ENCODE measurements around the gene TMEM98.
A peak's percentile ranks its signal among the peaks of the same experiment; 100 is the strongest.
"Not testable (repeated sequence)": the region's sequence is repeated elsewhere in the genome, so short reads cannot be mapped to it uniquely, and the experiment has no call there.

The TMEM98 gene

GRCh38 chr17:32943647-32944191 is 15.8 kb downstream of the TMEM98 start:
- DNase-seq: no peak

GRCh38 chr17:32944248-32945020 is 16.5 kb downstream of the TMEM98 start:
- peak; percentile 37 for DNase-seq

GRCh38 chr17:32946375-32947135 is 18.6 kb downstream of the TMEM98 start:
- DNase-seq: no peak

GRCh38 chr17:32947736-32948135 is 19.8 kb downstream of the TMEM98 start:
- DNase-seq: no peak

DNA sequence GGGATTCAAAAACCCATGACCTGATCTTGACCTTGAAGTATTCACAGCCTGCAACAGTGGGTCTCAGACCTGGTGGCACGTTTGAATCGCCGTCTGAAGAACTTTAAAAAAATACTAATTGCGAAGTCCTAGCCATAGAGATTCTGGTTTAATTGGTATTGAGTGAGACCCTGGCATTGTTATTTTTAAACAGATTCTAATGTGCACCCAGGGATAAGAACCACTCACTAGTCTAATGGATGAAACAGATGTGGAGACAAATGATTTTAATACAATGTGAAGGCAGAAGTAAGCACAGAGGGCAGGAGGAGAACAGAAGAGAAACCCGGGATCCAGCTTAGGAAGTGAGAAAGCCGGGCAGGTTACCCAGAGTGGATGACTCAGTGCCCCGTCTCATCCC is 21.2 kb downstream of the TMEM98 start:
- DNase-seq: no peak

GRCh38 chr17:32952491-32952890 is 24.5 kb downstream of the TMEM98 start:
- not testable (repeated sequence) for DNase-seq

DNA sequence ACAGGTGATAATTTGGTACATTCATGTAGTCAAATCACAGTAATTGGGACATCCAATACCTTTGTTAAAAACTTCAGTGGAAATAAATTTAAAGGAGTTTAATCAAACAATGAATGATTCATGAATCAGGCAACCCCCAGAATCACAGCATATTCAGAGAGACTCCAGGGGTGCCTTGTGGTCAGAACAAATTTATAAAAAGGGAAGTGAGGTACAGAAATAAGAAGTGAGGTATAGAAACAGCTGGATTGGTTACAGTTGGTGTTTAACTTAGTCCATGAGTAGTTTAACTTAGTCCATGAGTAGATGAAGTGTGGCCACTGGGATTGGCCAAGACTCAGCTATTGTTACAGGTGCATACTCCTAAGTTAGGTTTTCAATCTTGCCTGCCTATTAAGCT is 25.1 kb downstream of the TMEM98 start:
- no peak for DNase-seq

- DNase-seq: no peak
These were observed 25.9 kb downstream of the TMEM98 start for GRCh38 chr17:32953857-32954256.

- DNase-seq: no peak
These were observed 26.5 kb downstream of the TMEM98 start for GRCh38 chr17:32954477-32954876.

GRCh38 chr17:32955155-32955554 is 27.2 kb downstream of the TMEM98 start:
- DNase-seq: no peak

GRCh38 chr17:32956240-32956970 is 28.5 kb downstream of the TMEM98 start:
- DNase-seq: peak; percentile 44

- no peak for DNase-seq
These were observed 30.5 kb downstream of the TMEM98 start for GRCh38 chr17:32958418-32958817.

GRCh38 chr17:32960815-32961214 is 32.9 kb downstream of the TMEM98 start:
- no peak for DNase-seq

- DNase-seq: peak; percentile 88
These were observed 34.4 kb downstream of the TMEM98 start for GRCh38 chr17:32962320-32962711.

DNA sequence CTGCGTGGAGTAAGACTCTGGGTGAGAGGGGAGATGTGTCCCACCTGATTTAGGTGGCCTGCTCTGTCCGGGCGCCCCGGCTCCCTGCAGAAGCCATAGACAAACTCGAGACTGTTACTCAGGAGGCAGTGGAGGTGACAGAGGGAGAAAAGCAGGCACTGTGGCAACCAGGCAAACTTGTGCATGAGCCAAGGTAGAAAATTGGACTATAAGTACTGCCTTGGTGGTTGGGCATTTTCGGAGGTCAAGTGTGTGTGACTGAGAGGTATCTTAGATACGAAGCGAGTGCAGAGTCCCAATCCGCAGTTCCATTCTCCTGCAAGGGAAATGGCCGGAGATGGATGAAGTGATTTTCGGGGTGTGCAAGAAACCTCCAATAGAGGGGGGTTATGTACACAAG is 36.6 kb downstream of the TMEM98 start:
- DNase-seq: no peak

DNA sequence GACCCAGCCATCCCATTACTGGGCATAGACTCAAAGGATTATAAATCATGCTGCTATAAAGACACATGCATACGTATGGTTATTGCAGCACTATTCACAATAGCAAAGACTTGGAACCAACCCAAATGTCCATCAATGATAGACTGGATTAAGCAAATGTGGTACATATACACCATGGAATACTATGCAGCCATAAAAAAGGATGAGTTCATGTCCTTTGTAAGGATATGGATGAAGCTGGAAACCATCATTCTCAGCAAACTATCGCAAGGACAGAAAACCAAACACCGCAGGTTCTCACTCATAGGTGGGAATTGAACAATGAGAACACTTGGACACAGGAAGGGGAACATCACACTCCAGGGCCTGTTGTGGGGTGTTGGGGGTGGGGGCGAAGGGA is 41.3 kb downstream of the TMEM98 start:
- not testable (repeated sequence) for DNase-seq

GRCh38 chr17:32970281-32970680 is 42.3 kb downstream of the TMEM98 start:
- no peak for DNase-seq

DNA sequence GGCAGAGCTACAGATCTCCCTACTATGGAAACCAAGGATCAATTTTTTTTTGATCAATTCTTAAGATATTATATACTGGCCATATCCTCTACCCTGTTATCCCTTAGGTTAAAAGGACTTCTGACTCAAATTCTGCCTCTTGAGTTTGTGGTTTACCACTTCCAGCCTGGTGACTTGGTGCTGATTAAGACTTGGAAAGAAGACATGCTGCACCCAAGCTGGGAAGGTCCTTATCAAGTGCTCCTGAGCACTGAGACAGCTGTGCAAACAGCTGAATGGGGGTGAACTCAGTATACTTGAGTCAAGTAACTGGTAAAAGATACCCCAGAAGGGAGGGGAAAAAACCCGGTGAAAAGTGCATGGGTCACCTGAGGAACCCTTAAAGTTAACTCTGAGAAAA is 43.2 kb downstream of the TMEM98 start:
- DNase-seq: peak; percentile 96

DNA sequence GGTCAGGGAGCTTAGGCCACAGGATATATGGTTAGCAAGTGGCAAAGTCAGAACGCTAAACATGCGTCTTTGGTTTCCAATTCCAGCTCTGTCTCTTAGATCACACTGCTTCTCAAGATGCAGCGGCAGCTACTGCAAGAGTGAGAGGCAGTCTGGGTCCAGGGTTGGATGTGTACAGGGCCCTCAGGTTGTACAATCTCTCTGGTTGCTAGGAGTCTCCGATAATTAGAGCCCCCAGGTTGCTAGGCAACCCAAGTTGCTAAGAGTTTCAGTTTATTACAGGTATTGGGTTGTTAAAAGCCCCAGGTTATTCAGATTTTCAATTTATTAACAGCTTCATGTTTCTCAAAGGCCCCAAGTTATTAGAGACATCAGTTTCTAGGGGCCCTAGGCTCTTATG is 48.2 kb downstream of the TMEM98 start:
- DNase-seq: no peak

DNA sequence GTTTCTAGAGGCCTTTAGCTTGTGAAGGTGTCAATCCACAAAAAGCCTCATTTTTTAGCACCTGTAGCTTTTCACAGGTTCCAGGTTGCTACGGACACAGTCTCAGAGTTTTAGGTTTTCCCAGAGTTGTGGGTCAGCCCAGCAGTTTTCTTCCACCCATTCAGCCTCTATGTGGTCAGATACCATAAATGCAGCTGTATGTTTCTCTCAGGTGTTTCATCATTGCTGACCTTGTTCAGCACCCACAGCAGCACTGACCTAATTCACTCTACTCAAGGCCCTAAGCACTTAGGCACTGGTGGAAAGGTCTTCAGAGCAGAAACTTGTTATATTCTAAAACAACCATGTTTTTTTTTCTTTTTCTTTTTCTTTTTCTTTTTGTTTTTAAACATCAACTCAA is 48.7 kb downstream of the TMEM98 start:
- DNase-seq: no peak

- no peak for DNase-seq
These were observed 52.3 kb downstream of the TMEM98 start for GRCh38 chr17:32980230-32980629.

- not testable (repeated sequence) for DNase-seq
These were observed 53.7 kb downstream of the TMEM98 start for GRCh38 chr17:32981611-32982010.

GRCh38 chr17:32985050-32985756 is 57.2 kb downstream of the TMEM98 start:
- DNase-seq: no peak

All from hematopoietic multipotent progenitor cell treated with erythropoietin and hydrocortisone succinate and interleukin-3 and kit ligand, for 4 days (in vitro differentiated cells).